ENCODE data around the gene METTL2B.

DNA sequence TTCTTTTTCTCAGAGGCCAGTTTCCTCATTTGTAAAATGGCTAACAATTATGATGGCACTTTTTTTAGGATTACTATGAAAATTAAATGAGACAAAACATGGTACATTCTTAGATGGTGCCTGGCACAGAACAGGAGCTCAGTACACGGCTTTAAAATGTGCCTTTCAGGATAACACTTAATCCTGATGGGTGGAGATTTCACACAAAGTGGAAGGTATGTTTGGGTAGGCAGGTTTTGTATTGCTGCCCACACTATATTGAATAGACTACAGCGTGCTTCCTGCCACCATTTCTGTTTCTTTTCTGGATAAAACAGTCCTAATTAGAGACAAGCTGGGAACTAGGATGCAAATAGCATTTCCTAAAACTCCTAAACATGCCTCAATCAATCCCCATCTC, 44.8 kb upstream of the METTL2B start:
- TF ChIP-seq, protein P1, sequence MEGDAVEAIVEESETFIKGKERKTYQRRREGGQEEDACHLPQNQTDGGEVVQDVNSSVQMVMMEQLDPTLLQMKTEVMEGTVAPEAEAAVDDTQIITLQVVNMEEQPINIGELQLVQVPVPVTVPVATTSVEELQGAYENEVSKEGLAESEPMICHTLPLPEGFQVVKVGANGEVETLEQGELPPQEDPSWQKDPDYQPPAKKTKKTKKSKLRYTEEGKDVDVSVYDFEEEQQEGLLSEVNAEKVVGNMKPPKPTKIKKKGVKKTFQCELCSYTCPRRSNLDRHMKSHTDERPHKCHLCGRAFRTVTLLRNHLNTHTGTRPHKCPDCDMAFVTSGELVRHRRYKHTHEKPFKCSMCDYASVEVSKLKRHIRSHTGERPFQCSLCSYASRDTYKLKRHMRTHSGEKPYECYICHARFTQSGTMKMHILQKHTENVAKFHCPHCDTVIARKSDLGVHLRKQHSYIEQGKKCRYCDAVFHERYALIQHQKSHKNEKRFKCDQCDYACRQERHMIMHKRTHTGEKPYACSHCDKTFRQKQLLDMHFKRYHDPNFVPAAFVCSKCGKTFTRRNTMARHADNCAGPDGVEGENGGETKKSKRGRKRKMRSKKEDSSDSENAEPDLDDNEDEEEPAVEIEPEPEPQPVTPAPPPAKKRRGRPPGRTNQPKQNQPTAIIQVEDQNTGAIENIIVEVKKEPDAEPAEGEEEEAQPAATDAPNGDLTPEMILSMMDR (IDR thresholded peaks at IDR 0.05) = no peak
- TF ChIP-seq EP300 (IDR thresholded peaks at IDR 0.05) (no peak), POLR2A (IDR thresholded peaks at IDR 0.05) (no peak)
